GM12872 (cell line): ENCODE data around the gene ADSS1.

Experiments
- TF ChIP-seq, protein P1 (sequence below): IDR thresholded peaks from 3 replicates; pipeline ENCODE4 v1.5.1; 2011; ENCODE audit warnings: low read depth, mild to moderate bottlenecking, low read length, moderate library complexity; ENCODE audit not compliant: insufficient read depth

The ADSS1 gene

DNA sequence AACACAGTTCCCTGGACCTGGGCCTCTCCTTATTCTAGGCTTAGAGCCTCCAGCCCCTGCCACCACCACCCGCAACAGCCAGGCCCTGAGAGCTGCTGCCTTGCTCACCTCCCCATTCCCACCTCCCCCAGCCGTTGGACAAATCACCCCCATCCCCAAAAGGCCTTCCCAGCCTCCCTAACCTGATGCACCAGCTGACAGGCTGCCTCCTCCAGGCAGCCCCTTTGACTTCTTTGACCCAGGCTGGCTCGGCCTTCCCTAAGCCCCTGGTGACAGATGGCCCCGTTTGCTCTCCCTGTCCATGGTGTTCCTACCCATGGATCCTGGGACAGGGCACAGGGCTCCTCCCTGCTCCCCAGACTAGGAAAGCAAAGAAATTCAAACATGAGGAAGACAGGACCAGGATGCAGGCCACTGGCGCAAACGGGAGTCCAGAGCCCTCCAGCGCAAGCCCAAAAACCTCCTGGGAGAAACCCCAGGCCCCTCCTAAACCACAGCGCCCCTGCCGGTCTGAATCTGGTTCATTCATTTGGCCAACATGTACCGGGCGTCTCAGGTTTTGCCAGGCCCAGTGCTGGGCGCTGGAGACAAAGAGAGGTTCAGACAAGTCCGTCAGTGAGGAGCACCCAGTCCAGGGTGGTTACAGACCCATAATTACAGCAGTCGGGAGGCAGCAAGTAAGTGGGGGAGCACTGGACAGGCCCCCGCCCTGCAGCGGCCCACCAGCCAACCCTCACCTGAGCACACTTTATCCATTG, 69.1 kb downstream of the ADSS1 start:
- TF ChIP-seq, protein P1, sequence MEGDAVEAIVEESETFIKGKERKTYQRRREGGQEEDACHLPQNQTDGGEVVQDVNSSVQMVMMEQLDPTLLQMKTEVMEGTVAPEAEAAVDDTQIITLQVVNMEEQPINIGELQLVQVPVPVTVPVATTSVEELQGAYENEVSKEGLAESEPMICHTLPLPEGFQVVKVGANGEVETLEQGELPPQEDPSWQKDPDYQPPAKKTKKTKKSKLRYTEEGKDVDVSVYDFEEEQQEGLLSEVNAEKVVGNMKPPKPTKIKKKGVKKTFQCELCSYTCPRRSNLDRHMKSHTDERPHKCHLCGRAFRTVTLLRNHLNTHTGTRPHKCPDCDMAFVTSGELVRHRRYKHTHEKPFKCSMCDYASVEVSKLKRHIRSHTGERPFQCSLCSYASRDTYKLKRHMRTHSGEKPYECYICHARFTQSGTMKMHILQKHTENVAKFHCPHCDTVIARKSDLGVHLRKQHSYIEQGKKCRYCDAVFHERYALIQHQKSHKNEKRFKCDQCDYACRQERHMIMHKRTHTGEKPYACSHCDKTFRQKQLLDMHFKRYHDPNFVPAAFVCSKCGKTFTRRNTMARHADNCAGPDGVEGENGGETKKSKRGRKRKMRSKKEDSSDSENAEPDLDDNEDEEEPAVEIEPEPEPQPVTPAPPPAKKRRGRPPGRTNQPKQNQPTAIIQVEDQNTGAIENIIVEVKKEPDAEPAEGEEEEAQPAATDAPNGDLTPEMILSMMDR = no peak

- TF ChIP-seq, protein P1 = no peak
These were observed 69.6 kb downstream of the ADSS1 start for GRCh38 chr14:104793703-104793959.

DNA sequence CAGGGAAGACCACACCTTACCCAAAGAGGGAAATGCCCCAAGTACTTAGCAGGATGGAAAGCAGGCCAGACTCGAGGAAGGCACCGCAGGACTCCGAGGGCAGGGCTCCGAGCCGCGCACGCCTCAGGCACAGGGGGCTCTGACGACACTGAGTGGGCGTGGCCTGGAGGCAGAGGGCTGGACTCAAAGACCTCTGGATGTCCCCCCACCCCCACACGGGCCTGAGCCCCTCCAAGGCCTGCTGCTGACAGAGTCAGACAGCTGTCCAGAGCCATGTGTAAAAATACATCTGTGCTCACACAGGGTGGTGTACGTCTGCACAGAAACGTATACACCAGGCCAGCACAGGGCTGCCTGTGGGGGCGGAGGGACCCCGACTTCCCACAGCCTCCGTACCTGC, 70.1 kb downstream of the ADSS1 start:
- TF ChIP-seq, protein P1 = no peak

DNA sequence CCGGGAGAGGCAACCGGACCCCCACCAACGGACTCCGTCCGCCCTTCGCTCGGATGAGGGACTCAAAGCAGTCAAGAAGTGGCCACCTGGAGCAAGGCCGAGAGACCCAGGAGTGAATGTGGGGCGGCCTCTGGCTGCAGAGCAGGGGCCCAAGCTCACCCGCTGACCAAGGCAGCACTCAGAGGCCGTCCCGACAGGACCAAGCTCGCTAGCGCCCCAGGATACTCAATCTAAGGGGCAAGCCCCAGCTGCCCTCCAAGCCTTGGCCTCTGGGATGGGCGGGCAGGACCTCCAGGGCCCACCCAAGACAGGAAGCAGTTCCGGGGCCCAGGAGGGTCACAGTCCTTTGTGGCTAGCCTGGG, 70.6 kb downstream of the ADSS1 start:
- TF ChIP-seq, protein P1 = no peak

GRCh38 chr14:104794993-104795780, 71.2 kb downstream of the ADSS1 start, which contains the start of gene AKT1:
TSS of gene AKT1 (minus strand) at chr14:104795748. CDS start at chr14:104792643, 3,105 bp downstream.
- TF ChIP-seq, protein P1 = no peak

- TF ChIP-seq, protein P1 = no peak
These were observed 72.0 kb downstream of the ADSS1 start for GRCh38 chr14:104795781-104796686.

- TF ChIP-seq, protein P1 = no peak
These were observed 72.7 kb downstream of the ADSS1 start for GRCh38 chr14:104796687-104797081.
